Jurkat, Clone E6-1 (cell line): ENCODE measurements around the gene CREB5.
"Not testable (repeated sequence)": the region's sequence is repeated elsewhere in the genome, so short reads cannot be mapped to it uniquely, and the experiment has no call there.

Experiments used
- DNase-seq: peaks from one replicate; pipeline ENCODE4 v3.0.0-alpha.2; 2011; ENCODE audit warnings: low read depth, low spot score
- H3K4me3 ChIP-seq: 2 replicates; pipeline ENCODE4 v1.5.1; 2011; ENCODE audit warnings: mild to moderate bottlenecking, low read length, control low read depth, moderate library complexity

The CREB5 gene

DNA sequence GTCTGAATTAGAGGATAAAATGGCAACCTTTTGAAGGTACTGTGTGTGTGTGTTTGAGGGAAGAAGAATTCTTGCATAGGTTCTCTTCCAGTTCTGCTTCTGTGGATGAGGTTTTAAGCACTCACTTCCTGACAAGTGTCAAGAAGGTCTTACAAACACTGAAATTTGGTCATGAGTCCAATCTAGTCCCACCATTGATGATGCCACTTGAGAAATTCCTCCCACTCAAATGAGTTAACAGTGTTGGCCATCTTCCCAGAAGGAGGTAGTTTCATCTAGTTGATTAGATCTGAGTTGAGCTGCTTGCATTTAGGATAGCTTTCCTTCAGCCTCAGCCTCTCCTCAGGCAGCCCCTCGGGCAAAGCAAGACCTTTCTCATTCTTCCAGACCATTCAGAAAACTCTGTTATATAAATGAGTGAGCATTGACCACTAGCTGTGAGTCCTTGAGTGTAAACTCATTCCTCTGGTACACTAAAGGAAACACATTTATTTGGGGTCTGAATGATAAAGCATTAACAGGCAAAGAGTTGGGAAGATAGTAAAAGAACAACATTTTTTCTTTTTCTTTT, 356.3 kb downstream of the CREB5 start:
- no peak overlapping the region for H3K4me3 ChIP-seq
- no peak for DNase-seq

DNA sequence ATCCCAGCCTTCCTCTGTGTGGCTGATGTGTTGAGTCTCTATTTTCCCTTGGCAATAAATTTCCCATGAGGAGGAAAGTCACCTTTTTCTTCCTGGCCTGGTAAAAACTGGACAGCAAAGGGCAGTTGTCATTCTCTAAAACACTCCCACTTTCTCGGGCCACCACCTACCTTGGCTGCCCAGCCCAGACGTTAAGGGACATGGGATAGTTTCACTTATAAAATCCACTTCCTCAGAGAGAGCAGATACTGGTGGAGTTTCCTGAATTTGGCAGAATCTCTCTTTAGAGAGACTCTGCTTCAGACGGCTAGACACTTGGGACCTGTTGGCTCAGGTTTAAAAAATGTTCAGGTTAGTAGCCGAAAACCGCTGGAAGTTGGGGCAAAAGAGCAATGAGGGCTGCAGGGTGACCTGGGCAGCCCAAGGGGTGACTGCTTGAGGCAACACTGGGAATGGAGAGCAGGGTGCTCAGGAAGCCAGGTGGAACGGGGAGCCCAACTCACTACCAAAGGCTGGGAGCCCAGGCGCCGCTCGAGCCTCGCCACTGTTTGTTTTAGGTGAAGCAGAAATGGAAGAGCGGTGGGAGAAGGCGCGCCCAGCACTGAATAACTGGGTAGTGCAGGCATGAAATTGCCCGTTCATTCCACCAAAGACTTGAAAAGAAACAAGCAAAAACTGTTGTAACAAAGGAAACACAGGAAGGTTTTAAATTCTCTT, 359.7 kb downstream of the CREB5 start:
- no peak overlapping the region for H3K4me3 ChIP-seq
- DNase-seq, result no peak

DNA sequence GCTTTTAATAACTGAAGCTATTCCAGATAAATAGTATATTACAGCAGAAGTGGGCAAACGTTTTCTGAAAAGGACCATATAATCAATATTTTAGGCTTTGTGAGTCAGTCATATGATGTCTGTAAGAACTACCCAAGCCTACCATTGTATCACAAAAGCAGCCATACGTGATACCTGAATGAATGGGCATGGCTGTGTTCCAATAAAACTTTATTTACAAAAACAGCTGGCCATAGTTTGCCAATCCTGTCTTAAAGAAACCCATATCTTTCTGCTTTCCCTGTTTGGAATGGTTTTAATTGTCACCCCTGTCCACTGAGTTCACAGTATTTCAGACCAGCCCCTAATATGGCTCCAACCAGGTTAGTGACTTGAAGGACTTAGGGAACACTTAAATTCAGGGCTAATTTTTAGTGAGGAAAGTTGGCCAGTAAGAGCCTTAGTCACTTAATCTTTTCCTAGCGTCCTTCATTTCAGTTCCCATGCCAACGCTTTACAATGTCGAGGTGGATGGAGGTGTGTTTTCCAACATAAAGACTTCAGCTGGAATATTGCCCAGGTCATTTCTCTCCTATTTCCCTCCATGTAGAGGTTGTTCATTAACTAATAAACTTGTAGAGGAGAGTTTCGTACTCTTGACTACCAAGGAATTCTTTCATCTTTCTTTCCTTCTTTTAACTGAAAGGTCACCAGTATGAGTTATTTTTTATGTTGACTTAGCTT, 361.3 kb downstream of the CREB5 start:
- DNase-seq, result no peak
- no peak overlapping the region for H3K4me3 ChIP-seq

DNA sequence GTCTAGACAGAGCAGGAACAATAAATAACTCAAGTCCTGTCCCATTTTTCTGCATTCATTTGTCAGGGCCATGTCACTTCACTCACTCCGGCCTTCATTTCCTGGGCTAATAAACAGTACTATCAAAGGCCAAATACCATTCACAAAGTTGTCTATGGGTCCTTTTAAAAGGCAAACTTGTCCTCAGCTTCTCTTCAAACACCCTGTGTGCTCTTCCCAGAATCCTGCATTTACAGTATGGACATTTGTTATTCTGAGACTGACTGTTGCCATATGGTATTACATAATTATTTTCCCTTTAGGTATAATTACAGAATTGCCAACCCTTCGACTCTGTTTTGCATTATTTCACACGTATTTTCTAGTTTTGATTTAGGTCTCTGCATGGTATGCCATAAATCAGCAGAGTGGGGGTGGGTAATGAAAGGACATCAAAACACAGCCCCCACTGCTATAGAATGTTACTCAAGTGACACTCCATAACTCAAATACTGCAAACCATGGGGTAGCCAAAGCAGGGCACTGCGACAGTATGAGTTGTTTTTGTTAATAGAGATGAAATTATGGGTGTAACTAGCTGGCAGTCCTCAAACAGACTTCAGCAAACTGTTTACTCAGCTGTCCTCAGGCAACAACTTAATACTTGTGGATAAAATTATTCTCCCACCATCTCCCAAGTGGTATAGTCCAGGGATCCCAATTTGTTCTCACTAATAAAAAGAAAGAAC, 362.1 kb downstream of the CREB5 start:
- DNase-seq, result no peak

GRCh38 chr7:28776463-28777157, 364.3 kb downstream of the CREB5 start:
- no peak for DNase-seq
- H3K4me3 ChIP-seq, result no peak overlapping the region

More for the DNA sequence above, 362.1 kb downstream of the CREB5 start:
- H3K4me3 ChIP-seq, result no peak overlapping the region

- no peak overlapping the region for H3K4me3 ChIP-seq
- DNase-seq, result no peak
Measured at GRCh38 chr7:28778786-28779185, 366.5 kb downstream of the CREB5 start.

DNA sequence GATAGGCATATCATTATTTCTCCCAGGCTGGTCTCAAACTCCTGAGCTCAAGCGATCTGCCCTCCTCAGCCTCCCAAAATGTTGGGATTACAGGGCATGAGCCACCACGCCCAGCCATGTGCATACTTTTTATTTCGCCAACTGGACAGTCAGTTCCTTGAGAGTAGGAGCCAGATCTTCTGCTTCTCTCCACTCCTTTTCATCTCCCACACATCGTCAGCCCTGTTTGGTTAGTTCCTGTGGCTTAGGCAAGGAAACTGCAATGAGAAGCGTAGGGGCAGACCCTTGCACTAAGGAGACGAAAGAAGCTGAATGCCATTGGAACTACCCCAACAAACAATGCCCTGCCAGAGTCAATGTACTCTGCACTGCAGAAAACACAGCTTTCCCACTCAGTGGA, 367.6 kb downstream of the CREB5 start:
- no peak for DNase-seq
- no peak overlapping the region for H3K4me3 ChIP-seq

GRCh38 chr7:28782362-28782761, 370.0 kb downstream of the CREB5 start:
- DNase-seq, result no peak
- H3K4me3 ChIP-seq, result no peak overlapping the region

DNA sequence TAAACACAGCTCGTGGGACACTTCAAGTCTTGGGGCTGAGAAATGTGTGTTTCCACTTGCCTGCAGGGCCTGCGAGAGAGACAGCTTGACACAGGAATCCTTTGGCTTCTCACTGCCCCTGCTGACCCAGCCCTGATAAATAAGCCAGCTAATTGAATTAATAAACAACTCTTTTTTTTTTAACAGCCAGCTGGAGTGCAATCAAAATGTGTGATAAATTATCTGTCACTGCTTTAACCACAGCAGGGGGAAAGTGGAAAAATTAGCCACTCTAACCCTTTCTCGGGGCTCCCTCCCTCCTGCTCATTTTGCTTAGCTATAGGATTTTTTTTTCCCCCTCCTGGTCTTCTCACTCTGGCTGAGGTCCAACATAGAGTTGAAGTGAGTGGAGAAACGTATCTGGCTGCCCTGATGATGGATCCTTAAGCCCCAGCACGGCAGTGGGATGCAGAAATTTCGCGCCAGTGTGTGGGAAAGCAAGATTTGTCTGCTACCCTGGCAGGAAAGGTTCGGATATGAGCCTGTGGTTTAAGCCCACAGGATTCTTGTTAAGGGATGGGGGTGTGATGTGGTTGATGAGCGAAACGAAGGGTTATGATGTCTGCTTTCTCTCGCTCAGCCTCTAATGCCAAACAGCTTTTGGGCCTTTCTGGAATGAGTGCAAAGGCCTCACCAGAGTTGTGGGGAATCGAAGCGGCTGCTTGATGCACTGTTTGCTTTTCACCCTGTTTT, 372.0 kb downstream of the CREB5 start:
- no peak overlapping the region for H3K4me3 ChIP-seq
- DNase-seq, result peak; percentile 26

GRCh38 chr7:28785041-28785995, 373.0 kb downstream of the CREB5 start:
- no peak overlapping the region for H3K4me3 ChIP-seq
- no peak for DNase-seq

DNA sequence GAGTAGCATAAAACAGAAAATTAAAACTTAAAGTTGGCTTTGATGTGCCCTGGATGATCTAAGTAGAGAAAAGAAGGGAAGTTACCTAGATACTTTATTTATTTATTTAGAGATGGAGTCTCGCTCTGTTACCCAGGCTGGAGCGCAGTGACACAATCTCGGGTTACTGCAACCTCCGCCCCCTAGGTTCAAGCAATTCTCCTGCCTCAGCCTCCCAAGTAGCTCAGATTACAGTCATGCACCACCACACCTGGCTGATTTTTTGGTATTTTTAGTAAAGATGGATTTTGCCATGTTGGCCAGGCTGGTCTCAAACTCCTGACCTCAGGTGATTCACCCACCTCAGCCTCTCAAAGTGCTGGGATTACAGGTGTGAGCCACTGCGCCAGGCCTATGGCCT, 373.8 kb downstream of the CREB5 start:
- DNase-seq, H3K4me3 ChIP-seq: not testable (repeated sequence)

GRCh38 chr7:28787106-28787505, 374.8 kb downstream of the CREB5 start:
- no peak for DNase-seq

GRCh38 chr7:28790467-28790866, 378.1 kb downstream of the CREB5 start:
- no peak overlapping the region for H3K4me3 ChIP-seq
- DNase-seq, result no peak

More at GRCh38 chr7:28787106-28787505, 374.8 kb downstream of the CREB5 start:
- H3K4me3 ChIP-seq, result no peak overlapping the region

- DNase-seq, result no peak
- no peak overlapping the region for H3K4me3 ChIP-seq
Measured at GRCh38 chr7:28792858-28793257, 380.5 kb downstream of the CREB5 start.

DNA sequence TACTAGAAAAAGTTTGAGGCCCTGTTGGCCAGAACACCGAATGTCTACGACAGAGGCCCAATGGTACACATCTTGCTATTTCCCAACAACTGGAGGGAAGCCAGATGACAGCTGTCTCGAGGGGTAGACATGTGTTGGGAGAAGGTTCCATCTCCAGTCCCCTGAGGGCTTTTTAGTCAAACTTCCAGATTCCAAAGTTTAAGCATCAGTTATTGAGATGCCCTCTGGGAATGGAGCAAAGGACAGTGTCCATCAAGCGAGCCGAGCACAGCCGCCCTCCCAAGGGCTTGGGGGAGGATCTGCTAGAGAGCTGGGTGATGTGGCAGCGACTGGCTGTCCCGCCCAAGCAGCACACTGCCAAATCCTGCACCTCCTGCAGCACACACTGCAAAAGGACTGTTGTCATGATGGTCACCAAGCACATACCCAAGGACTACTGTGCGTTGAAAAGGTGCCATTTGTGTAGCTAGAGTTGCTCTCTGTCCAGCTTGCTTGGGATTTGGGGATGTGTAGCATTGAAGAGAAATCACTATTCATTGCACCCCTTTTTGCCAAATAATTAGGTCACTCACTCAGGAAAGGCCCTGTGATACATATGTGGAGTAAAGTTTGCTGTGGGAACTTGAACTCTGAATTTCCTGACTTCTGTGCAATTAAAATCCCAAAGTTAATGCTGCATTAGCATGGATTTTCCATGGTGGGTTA, 381.2 kb downstream of the CREB5 start:
- no peak overlapping the region for H3K4me3 ChIP-seq
- DNase-seq, result no peak

DNA sequence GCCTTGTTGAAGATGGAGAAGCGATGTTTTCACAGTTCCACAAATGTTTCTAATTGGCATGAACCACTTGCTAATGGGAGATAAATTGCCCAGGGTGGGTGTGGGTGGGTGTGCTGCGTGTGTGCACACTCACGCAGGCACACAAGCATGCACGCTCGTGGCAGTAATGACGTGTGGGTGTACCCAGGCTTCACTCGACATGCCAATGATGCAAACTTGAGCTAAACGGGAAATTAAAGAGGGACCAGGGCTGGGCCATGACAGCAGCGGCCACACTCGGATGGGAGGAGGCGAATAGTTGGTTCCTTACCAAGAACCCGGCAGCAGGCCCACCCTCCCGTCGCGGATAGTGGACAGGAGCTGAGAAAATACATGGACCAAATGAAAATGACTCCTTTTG, 386.0 kb downstream of the CREB5 start:
- H3K4me3 ChIP-seq, result no peak overlapping the region
- no peak for DNase-seq

DNA sequence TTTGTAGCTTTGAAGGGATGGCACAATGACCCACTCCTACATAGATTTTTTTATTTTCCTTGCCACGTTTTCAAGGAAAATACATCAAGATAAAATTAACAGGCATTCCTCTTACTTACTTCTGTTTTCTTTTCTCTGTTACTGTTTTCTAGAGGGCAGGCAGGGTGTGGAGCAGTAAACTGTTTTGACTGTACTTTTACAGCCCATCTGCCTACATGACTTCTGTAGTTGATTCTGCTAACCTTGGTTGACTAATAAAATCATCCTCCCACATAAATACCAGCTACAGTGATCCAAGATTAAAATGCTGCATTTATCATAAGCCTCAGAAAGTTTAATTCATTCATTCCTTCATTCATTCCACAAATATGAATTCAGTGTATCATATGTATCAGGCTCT, 387.3 kb downstream of the CREB5 start:
- H3K4me3 ChIP-seq, result no peak overlapping the region
- no peak for DNase-seq
